ENCODE measurements around the gene DPEP3.

The DPEP3 gene

GRCh38 chr16:67992661-67993206, 12.4 kb upstream of the DPEP3 start:
- H2BK5ac ChIP-seq (ENCODE audit: low read length), result no peak overlapping the region
- no peaks in the 10 kb centered on the region for H3K4me1 ChIP-seq (ENCODE audit: control insufficient read depth, low read depth, low read length)
- no peak overlapping the region for H2BK15ac ChIP-seq (replicated peaks; ENCODE audit: low read depth)
- H3K56ac ChIP-seq (ENCODE audit: low read length), result peak overlapping the region; percentile 70
- H4K5ac ChIP-seq (ENCODE audit: low read length), result no peak overlapping the region
- H4K8ac ChIP-seq (ENCODE audit: low read depth, low read length), result no peak overlapping the region
- no peak overlapping the region for H3K4me2 ChIP-seq (ENCODE audit: low read length)
- H3K79me1 ChIP-seq (ENCODE audit: low read length), result no peaks in the 10 kb centered on the region
- H3K36me3 ChIP-seq (ENCODE audit: control insufficient read depth, insufficient read depth, low read length), result no peaks in the 10 kb centered on the region
- H3K27me3 ChIP-seq (ENCODE audit: insufficient read depth, low read length, poor library complexity), result no peaks in the 10 kb centered on the region
- H2BK120ac ChIP-seq (ENCODE audit: low read depth, low read length), result no peak overlapping the region
- no peak overlapping the region for H3K4ac ChIP-seq (ENCODE audit: low read depth, low read length)
- no peak overlapping the region for H3K4me3 ChIP-seq (ENCODE audit: low read length)
- H3K27ac ChIP-seq (ENCODE audit: low read depth, low read length), result no peak overlapping the region
- no CpG with 5 or more reads among the region's 20 CpGs for WGBS (ENCODE audit: extremely low coverage, insufficient coverage, low lambda C conversion rate)
- no peak overlapping the region for H3K9ac ChIP-seq (ENCODE audit: low read length)
- H2AK5ac ChIP-seq (ENCODE audit: low read length), result no peak overlapping the region
- no peak for DNase-seq
- H3K23ac ChIP-seq (ENCODE audit: low read length), result peak overlapping the region; percentile 9
- H3K18ac ChIP-seq (ENCODE audit: low read length), result no peak overlapping the region
- H3K79me2 ChIP-seq (ENCODE audit: control insufficient read depth, insufficient read depth, low read length), result no peaks in the 10 kb centered on the region

DNA sequence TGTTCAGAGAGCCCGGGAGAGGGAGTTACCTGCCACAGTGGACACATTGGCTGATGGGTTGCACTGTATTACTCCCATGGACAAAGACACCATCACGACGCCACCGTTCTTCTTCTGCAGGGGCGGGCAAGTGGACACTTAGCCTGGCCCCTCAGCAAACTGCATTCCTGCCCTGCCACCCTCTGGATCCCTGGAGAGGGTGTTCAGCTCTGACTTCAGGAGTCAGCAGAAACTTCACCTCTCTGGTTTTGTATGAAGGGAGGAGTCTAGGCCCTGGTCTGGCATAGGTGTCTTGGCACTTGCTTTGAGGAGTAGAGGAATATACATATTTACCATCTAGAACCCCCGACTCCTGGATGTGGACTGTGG, 9.7 kb upstream of the DPEP3 start:
- Histone ChIP-seq H2BK120ac (ENCODE audit: low read depth, low read length) (no peak overlapping the region), H3K4me1 (ENCODE audit: control insufficient read depth, low read depth, low read length) (no peaks in the 10 kb centered on the region), H3K27ac (ENCODE audit: low read depth, low read length) (no peak overlapping the region), H4K8ac (ENCODE audit: low read depth, low read length) (no peak overlapping the region), H3K27me3 (ENCODE audit: insufficient read depth, low read length, poor library complexity) (no peaks in the 10 kb centered on the region), H2BK5ac (ENCODE audit: low read length) (no peak overlapping the region), H3K79me1 (ENCODE audit: low read length) (no peaks in the 10 kb centered on the region), H3K56ac (ENCODE audit: low read length) (no peak overlapping the region), H3K9ac (ENCODE audit: low read length) (no peak overlapping the region), H2AK5ac (ENCODE audit: low read length) (no peak overlapping the region), H3K23ac (ENCODE audit: low read length) (no peak overlapping the region), H3K18ac (ENCODE audit: low read length) (no peak overlapping the region), H3K79me2 (ENCODE audit: control insufficient read depth, insufficient read depth, low read length) (no peaks in the 10 kb centered on the region), H3K4ac (ENCODE audit: low read depth, low read length) (no peak overlapping the region), H2BK15ac (replicated peaks; ENCODE audit: low read depth) (no peak overlapping the region), H3K4me2 (ENCODE audit: low read length) (no peak overlapping the region), H3K36me3 (ENCODE audit: control insufficient read depth, insufficient read depth, low read length) (no peaks in the 10 kb centered on the region), H4K5ac (ENCODE audit: low read length) (no peak overlapping the region), H3K4me3 (ENCODE audit: low read length) (no peak overlapping the region)
- WGBS (ENCODE audit: extremely low coverage, insufficient coverage, low lambda C conversion rate), result no CpG with 5 or more reads among the region's 6 CpGs
- no peak for DNase-seq

GRCh38 chr16:67989322-67990017, 9.2 kb upstream of the DPEP3 start:
- WGBS (ENCODE audit: extremely low coverage, insufficient coverage, low lambda C conversion rate), result no CpG with 5 or more reads among the region's 8 CpGs
- H4K8ac ChIP-seq (ENCODE audit: low read depth, low read length), result no peak overlapping the region
- H3K56ac ChIP-seq (ENCODE audit: low read length), result no peak overlapping the region
- no peak overlapping the region for H3K18ac ChIP-seq (ENCODE audit: low read length)
- H2AK5ac ChIP-seq (ENCODE audit: low read length), result no peak overlapping the region
- H3K4ac ChIP-seq (ENCODE audit: low read depth, low read length), result no peak overlapping the region
- no peaks in the 10 kb centered on the region for H3K27me3 ChIP-seq (ENCODE audit: insufficient read depth, low read length, poor library complexity)
- no peak overlapping the region for H2BK120ac ChIP-seq (ENCODE audit: low read depth, low read length)
- H3K79me1 ChIP-seq (ENCODE audit: low read length), result no peaks in the 10 kb centered on the region
- no peak overlapping the region for H3K4me2 ChIP-seq (ENCODE audit: low read length)
- H3K36me3 ChIP-seq (ENCODE audit: control insufficient read depth, insufficient read depth, low read length), result no peaks in the 10 kb centered on the region
- DNase-seq, result no peak
- H3K9ac ChIP-seq (ENCODE audit: low read length), result no peak overlapping the region
- H3K4me1 ChIP-seq (ENCODE audit: control insufficient read depth, low read depth, low read length), result no peaks in the 10 kb centered on the region
- H3K4me3 ChIP-seq (ENCODE audit: low read length), result no peak overlapping the region
- no peak overlapping the region for H2BK5ac ChIP-seq (ENCODE audit: low read length)
- no peak overlapping the region for H2BK15ac ChIP-seq (replicated peaks; ENCODE audit: low read depth)
- no peak overlapping the region for H4K5ac ChIP-seq (ENCODE audit: low read length)
- no peak overlapping the region for H3K23ac ChIP-seq (ENCODE audit: low read length)
- H3K27ac ChIP-seq (ENCODE audit: low read depth, low read length), result no peak overlapping the region
- no peaks in the 10 kb centered on the region for H3K79me2 ChIP-seq (ENCODE audit: control insufficient read depth, insufficient read depth, low read length)

DNA sequence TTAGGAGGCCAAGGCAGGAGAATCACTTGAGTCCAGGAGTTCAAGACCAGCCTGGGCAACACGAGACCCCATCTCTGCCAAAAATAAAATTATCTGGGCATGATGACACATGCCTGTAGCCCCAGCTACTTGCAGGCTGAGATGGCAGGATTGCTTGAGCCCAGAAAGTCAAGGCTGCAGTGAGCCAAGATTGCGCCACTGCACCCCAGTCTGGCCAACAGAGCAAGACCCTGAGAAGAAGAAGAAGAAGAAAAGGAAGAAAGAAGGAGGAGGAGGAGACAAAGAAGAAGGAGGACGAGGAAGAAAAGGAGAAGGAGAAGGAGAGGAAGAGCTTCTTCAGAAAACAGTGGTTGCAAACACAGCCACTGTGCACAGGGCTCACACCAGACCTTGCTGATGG, 8.4 kb upstream of the DPEP3 start:
- Histone ChIP-seq H3K36me3 (ENCODE audit: control insufficient read depth, insufficient read depth, low read length) (no peaks in the 10 kb centered on the region), H3K79me1 (ENCODE audit: low read length) (no peaks in the 10 kb centered on the region), H3K27me3 (ENCODE audit: insufficient read depth, low read length, poor library complexity) (no peaks in the 10 kb centered on the region), H2BK120ac (ENCODE audit: low read depth, low read length) (no peak overlapping the region), H3K4me3 (ENCODE audit: low read length) (no peak overlapping the region), H3K56ac (ENCODE audit: low read length) (no peak overlapping the region), H4K8ac (ENCODE audit: low read depth, low read length) (no peak overlapping the region), H3K9ac (ENCODE audit: low read length) (no peak overlapping the region), H2BK5ac (ENCODE audit: low read length) (no peak overlapping the region), H3K4me2 (ENCODE audit: low read length) (no peak overlapping the region), H3K4me1 (ENCODE audit: control insufficient read depth, low read depth, low read length) (no peaks in the 10 kb centered on the region), H3K18ac (ENCODE audit: low read length) (no peak overlapping the region), H3K79me2 (ENCODE audit: control insufficient read depth, insufficient read depth, low read length) (no peaks in the 10 kb centered on the region), H2AK5ac (ENCODE audit: low read length) (no peak overlapping the region), H4K5ac (ENCODE audit: low read length) (no peak overlapping the region), H3K27ac (ENCODE audit: low read depth, low read length) (no peak overlapping the region), H3K4ac (ENCODE audit: low read depth, low read length) (no peak overlapping the region), H2BK15ac (replicated peaks; ENCODE audit: low read depth) (no peak overlapping the region), H3K23ac (ENCODE audit: low read length) (no peak overlapping the region)
- DNase-seq, result no peak
- no CpG with 5 or more reads among the region's 3 CpGs for WGBS (ENCODE audit: extremely low coverage, insufficient coverage, low lambda C conversion rate)

GRCh38 chr16:67987460-67988160, 7.3 kb upstream of the DPEP3 start:
- Histone ChIP-seq H3K4me2 (ENCODE audit: low read length) (no peak overlapping the region), H3K23ac (ENCODE audit: low read length) (no peak overlapping the region), H3K27ac (ENCODE audit: low read depth, low read length) (no peak overlapping the region), H3K56ac (ENCODE audit: low read length) (no peak overlapping the region), H3K4ac (ENCODE audit: low read depth, low read length) (no peak overlapping the region), H4K8ac (ENCODE audit: low read depth, low read length) (no peak overlapping the region), H3K18ac (ENCODE audit: low read length) (no peak overlapping the region), H3K4me1 (ENCODE audit: control insufficient read depth, low read depth, low read length) (no peaks in the 10 kb centered on the region), H2BK120ac (ENCODE audit: low read depth, low read length) (no peak overlapping the region), H2AK5ac (ENCODE audit: low read length) (no peak overlapping the region), H3K4me3 (ENCODE audit: low read length) (no peak overlapping the region), H3K27me3 (ENCODE audit: insufficient read depth, low read length, poor library complexity) (no peaks in the 10 kb centered on the region), H3K79me1 (ENCODE audit: low read length) (no peaks in the 10 kb centered on the region), H2BK5ac (ENCODE audit: low read length) (no peak overlapping the region), H3K9ac (ENCODE audit: low read length) (no peak overlapping the region), H3K79me2 (ENCODE audit: control insufficient read depth, insufficient read depth, low read length) (no peaks in the 10 kb centered on the region), H2BK15ac (replicated peaks; ENCODE audit: low read depth) (no peak overlapping the region), H4K5ac (ENCODE audit: low read length) (no peak overlapping the region), H3K36me3 (ENCODE audit: control insufficient read depth, insufficient read depth, low read length) (no peaks in the 10 kb centered on the region)
- DNase-seq, result no peak
- WGBS (ENCODE audit: extremely low coverage, insufficient coverage, low lambda C conversion rate), result no CpG with 5 or more reads among the region's 11 CpGs

All from mesendoderm (in vitro differentiated cells).